Activated naive CD8-positive, alpha-beta T cell treated with anti-CD3 and anti-CD28 coated beads, Interleukin-2, amount 10 ng/mL, durations not matched to agents 7 days and 5 days (primary cell): Measurements from ENCODE around the gene KIAA1217. TPM values are rescaled to one million over a fixed set of nuclear protein-coding genes. Genes with fewer than 3 reads are reported as not detected.
A peak's percentile ranks its signal among the peaks of the same experiment; 100 is the strongest.

ENCODE experiments used
- ATAC-seq: fragments of 150-1000 bp; cut with Tn5 transposase; one replicate; pipeline ENCODE4 v1.10.0; 2021; ENCODE audit warnings: low read depth, moderate library complexity
- POLR2A ChIA-PET: fragments of 350-600 bp; sonication (Branson Sonifier 250); formaldehyde crosslinking; loops from one replicate; lab custom pipeline; 2021; ENCODE audit warnings: antibody characterized with exemption; lab: Charles Lee
- DNase-seq: peaks from one replicate; pipeline ENCODE4 v3.0.0; 2021
- H3K27ac Mint-ChIP-seq: one replicate; pipeline ENCODE4 v1.8.0; 2022; ENCODE audit warnings: mild to moderate bottlenecking, mixed read lengths
- H3K27me3 Mint-ChIP-seq: one replicate; pipeline ENCODE4 v1.8.0; 2022; ENCODE audit warnings: mild to moderate bottlenecking, moderate library complexity, mixed read lengths
- H3K36me3 Mint-ChIP-seq: one replicate; pipeline ENCODE4 v1.8.0; 2021; ENCODE audit warnings: mild to moderate bottlenecking, mixed read lengths
- H3K4me1 Mint-ChIP-seq: one replicate; pipeline ENCODE4 v1.8.0; 2021; ENCODE audit warnings: mixed read lengths
- H3K4me3 Mint-ChIP-seq: one replicate; pipeline ENCODE4 v1.8.0; 2022; ENCODE audit warnings: mild to moderate bottlenecking, moderate library complexity, mixed read lengths
- H3K9me3 Mint-ChIP-seq: one replicate; pipeline ENCODE4 v1.8.0; 2021; ENCODE audit warnings: mixed read lengths
- total RNA-seq, 2 experiments: library from RNA; stranded (reverse); gene quantifications; one replicate each; pipeline ENCODE4 v1.2.3, GENCODE V29; 2021

Gene KIAA1217
- total RNA-seq, 2 experiments from 2014 or later: 0.06 TPM; not detected in 1

- POLR2A ChIA-PET: no interaction called here
- no peak overlapping the region for H3K4me3 Mint-ChIP-seq
- ATAC-seq (no peak), DNase-seq (no peak)
- H3K4me1 Mint-ChIP-seq: no peaks in the 10 kb centered on the region
- H3K9me3 Mint-ChIP-seq: no peaks in the 10 kb centered on the region
- no peak overlapping the region for H3K27ac Mint-ChIP-seq
- no peaks in the 10 kb centered on the region for H3K36me3 Mint-ChIP-seq
- H3K27me3 Mint-ChIP-seq: no peaks in the 10 kb centered on the region
Observed at GRCh38 chr10:24494777-24495176, 285.8 kb downstream of the KIAA1217 start.

- Mint-ChIP-seq H3K9me3 (no peaks in the 10 kb centered on the region), H3K4me1 (no peaks in the 10 kb centered on the region), H3K4me3 (no peak overlapping the region), H3K27me3 (no peaks in the 10 kb centered on the region), H3K27ac (no peak overlapping the region), H3K36me3 (no peaks in the 10 kb centered on the region)
- ATAC-seq (no peak), DNase-seq (no peak)
- POLR2A ChIA-PET: no interaction called here
Observed at GRCh38 chr10:24495666-24496460, 286.9 kb downstream of the KIAA1217 start.

- Mint-ChIP-seq H3K36me3 (no peaks in the 10 kb centered on the region), H3K27ac (no peak overlapping the region), H3K9me3 (no peaks in the 10 kb centered on the region), H3K4me3 (no peak overlapping the region), H3K4me1 (no peaks in the 10 kb centered on the region), H3K27me3 (no peaks in the 10 kb centered on the region)
- POLR2A ChIA-PET: no interaction called here
- ATAC-seq (no peak), DNase-seq (no peak)
Observed at GRCh38 chr10:24496906-24497305, 288.0 kb downstream of the KIAA1217 start.

- no peaks in the 10 kb centered on the region for H3K9me3 Mint-ChIP-seq
- H3K27me3 Mint-ChIP-seq: peaks cover 2% of the 10 kb centered on the region
- no peaks in the 10 kb centered on the region for H3K4me1 Mint-ChIP-seq
- POLR2A ChIA-PET: no interaction called here
- no peak overlapping the region for H3K27ac Mint-ChIP-seq
- no peaks in the 10 kb centered on the region for H3K36me3 Mint-ChIP-seq
- no peak for DNase-seq
- no peak overlapping the region for H3K4me3 Mint-ChIP-seq
- ATAC-seq: no peak
Observed at GRCh38 chr10:24501056-24501711, 292.2 kb downstream of the KIAA1217 start.

- peaks cover 5% of the 10 kb centered on the region for H3K27me3 Mint-ChIP-seq
- H3K27ac Mint-ChIP-seq: no peak overlapping the region
- no peak overlapping the region for H3K4me3 Mint-ChIP-seq
Observed at GRCh38 chr10:24502006-24502405, 293.1 kb downstream of the KIAA1217 start.

GRCh38 chr10:24502801-24503460 lies 294.0 kb downstream of the KIAA1217 start:
- POLR2A ChIA-PET: no interaction called here
- ATAC-seq (no peak), DNase-seq (no peak)
- Mint-ChIP-seq H3K27me3 (peaks cover 5% of the 10 kb centered on the region), H3K4me3 (no peak overlapping the region), H3K4me1 (no peaks in the 10 kb centered on the region), H3K9me3 (no peaks in the 10 kb centered on the region), H3K27ac (no peak overlapping the region), H3K36me3 (no peaks in the 10 kb centered on the region)

More at GRCh38 chr10:24502006-24502405, 293.1 kb downstream of the KIAA1217 start:
- Mint-ChIP-seq H3K36me3 (no peaks in the 10 kb centered on the region), H3K4me1 (no peaks in the 10 kb centered on the region), H3K9me3 (no peaks in the 10 kb centered on the region)
- POLR2A ChIA-PET: no interaction called here
- DNase-seq (no peak), ATAC-seq (no peak)

GRCh38 chr10:24503461-24504320 lies 294.8 kb downstream of the KIAA1217 start:
- no peaks in the 10 kb centered on the region for H3K9me3 Mint-ChIP-seq
- peaks cover 5% of the 10 kb centered on the region for H3K27me3 Mint-ChIP-seq
- DNase-seq (no peak), ATAC-seq (no peak)
- H3K4me3 Mint-ChIP-seq: no peak overlapping the region
- H3K36me3 Mint-ChIP-seq: no peaks in the 10 kb centered on the region
- POLR2A ChIA-PET: no interaction called here
- no peaks in the 10 kb centered on the region for H3K4me1 Mint-ChIP-seq
- H3K27ac Mint-ChIP-seq: no peak overlapping the region

- no peak for ATAC-seq
- H3K36me3 Mint-ChIP-seq: no peaks in the 10 kb centered on the region
Observed at GRCh38 chr10:24505759-24506158, 296.8 kb downstream of the KIAA1217 start.

GRCh38 chr10:24513155-24513554 lies 304.2 kb downstream of the KIAA1217 start:
- Mint-ChIP-seq H3K36me3 (no peaks in the 10 kb centered on the region), H3K4me3 (no peak overlapping the region), H3K27ac (no peak overlapping the region), H3K9me3 (no peaks in the 10 kb centered on the region), H3K27me3 (no peaks in the 10 kb centered on the region), H3K4me1 (peaks cover 5% of the 10 kb centered on the region)
- DNase-seq: no peak
- ATAC-seq: no peak
- POLR2A ChIA-PET: no interaction called here

More at GRCh38 chr10:24505759-24506158, 296.8 kb downstream of the KIAA1217 start:
- H3K27ac Mint-ChIP-seq: no peak overlapping the region
- POLR2A ChIA-PET: no interaction called here
- DNase-seq: no peak
- no peak overlapping the region for H3K4me3 Mint-ChIP-seq
- no peaks in the 10 kb centered on the region for H3K9me3 Mint-ChIP-seq
- H3K4me1 Mint-ChIP-seq: no peaks in the 10 kb centered on the region
- peaks cover 5% of the 10 kb centered on the region for H3K27me3 Mint-ChIP-seq

- Mint-ChIP-seq H3K36me3 (no peaks in the 10 kb centered on the region), H3K27me3 (no peaks in the 10 kb centered on the region), H3K9me3 (no peaks in the 10 kb centered on the region), H3K27ac (no peak overlapping the region), H3K4me1 (peaks cover 12% of the 10 kb centered on the region), H3K4me3 (no peak overlapping the region)
- POLR2A ChIA-PET: no interaction called here
- ATAC-seq (no peak), DNase-seq (no peak)
Observed at GRCh38 chr10:24515481-24515880, 306.5 kb downstream of the KIAA1217 start.

- Mint-ChIP-seq H3K4me3 (no peak overlapping the region), H3K9me3 (no peaks in the 10 kb centered on the region), H3K27ac (no peak overlapping the region), H3K36me3 (no peaks in the 10 kb centered on the region), H3K27me3 (no peaks in the 10 kb centered on the region), H3K4me1 (peaks cover 12% of the 10 kb centered on the region)
- DNase-seq (no peak), ATAC-seq (no peak)
- POLR2A ChIA-PET: no interaction called here
Observed at GRCh38 chr10:24518411-24518810, 309.5 kb downstream of the KIAA1217 start.

- Mint-ChIP-seq H3K4me3 (peak overlapping the region; percentile 1), H3K27ac (no peak overlapping the region), H3K4me1 (peaks cover 12% of the 10 kb centered on the region), H3K36me3 (no peaks in the 10 kb centered on the region), H3K27me3 (no peaks in the 10 kb centered on the region), H3K9me3 (no peaks in the 10 kb centered on the region)
- DNase-seq (peak; percentile 31), ATAC-seq (no peak)
- POLR2A ChIA-PET: no interaction called here
Observed at GRCh38 chr10:24518981-24519597, 310.2 kb downstream of the KIAA1217 start.

- ATAC-seq (peak; percentile 54), DNase-seq (peak; percentile 27)
- POLR2A ChIA-PET: no interaction called here
- Mint-ChIP-seq H3K4me1 (peaks cover 12% of the 10 kb centered on the region), H3K9me3 (no peaks in the 10 kb centered on the region), H3K4me3 (peak overlapping the region; percentile 57), H3K27me3 (no peaks in the 10 kb centered on the region), H3K36me3 (no peaks in the 10 kb centered on the region), H3K27ac (no peak overlapping the region)
Observed at GRCh38 chr10:24519950-24520349, 311.0 kb downstream of the KIAA1217 start.
